OCI-LY1 (cell line): Measurements from ENCODE around the gene PPP6R1.

Experiments used
- H2AFZ ChIP-seq: fragments of 200-600 bp; sonication (generic), shearing (Covaris generic); 2 replicates; pipeline ENCODE4 v1.6.0; 2014; ENCODE audit warnings: antibody characterized with exemption, mild to moderate bottlenecking, low read length
- H3F3A ChIP-seq: fragments of 200-600 bp; sonication (generic), shearing (Covaris generic); 2 replicates; pipeline ENCODE4 v1.6.0; 2014; ENCODE audit warnings: mild to moderate bottlenecking, antibody characterized with exemption, low read length, moderate library complexity; ENCODE audit not compliant: insufficient read depth
- H3K27ac ChIP-seq: fragments of 200-600 bp; sonication (generic); 2 replicates; pipeline ENCODE4 v1.5.1; 2014; ENCODE audit warnings: low read length, mixed run types, mild to moderate bottlenecking, low read depth; ENCODE audit not compliant: poor library complexity, severe bottlenecking
- H3K27me3 ChIP-seq: fragments of 200-600 bp; sonication (generic); 2 replicates; pipeline ENCODE4 v1.6.0; 2014; ENCODE audit warnings: antibody characterized with exemption, mild to moderate bottlenecking, low read length, moderate library complexity; ENCODE audit not compliant: insufficient read depth
- H3K36me3 ChIP-seq: fragments of 200-600 bp; sonication (generic); 2 replicates; pipeline ENCODE4 v1.6.1; 2014; ENCODE audit warnings: mild to moderate bottlenecking, antibody characterized with exemption, low read length, moderate library complexity, mixed read lengths; ENCODE audit not compliant: insufficient read depth
- H3K4me1 ChIP-seq: fragments of 200-600 bp; sonication (generic); 2 replicates; pipeline ENCODE4 v1.5.1; 2014; ENCODE audit warnings: mild to moderate bottlenecking, low read length, moderate library complexity; ENCODE audit not compliant: insufficient read depth, severe bottlenecking
- H3K4me2 ChIP-seq: fragments of 200-600 bp; sonication (generic), shearing (Covaris generic); 2 replicates; pipeline ENCODE4 v1.6.1; 2014; ENCODE audit warnings: low read length
- H3K4me3 ChIP-seq: fragments of 200-600 bp; sonication (generic); 2 replicates; pipeline ENCODE4 v1.5.1; 2014; ENCODE audit warnings: low read length, low read depth, mild to moderate bottlenecking, mixed read lengths; ENCODE audit not compliant: poor library complexity, severe bottlenecking
- H3K79me2 ChIP-seq: fragments of 200-600 bp; shearing (Covaris generic); 2 replicates; pipeline ENCODE4 v1.6.1; 2016; ENCODE audit warnings: mixed run types, low read length, mixed read lengths; ENCODE audit not compliant: insufficient read depth
- H3K9ac ChIP-seq: fragments of 200-600 bp; sonication (generic), shearing (Covaris generic); 2 replicates; pipeline ENCODE4 v1.6.1; 2014; ENCODE audit warnings: mild to moderate bottlenecking, low read length, mixed read lengths
- H3K9me2 ChIP-seq: fragments of 200-600 bp; sonication (generic), shearing (Covaris generic); 2 replicates; pipeline ENCODE4 v1.6.1; 2014; ENCODE audit warnings: low read depth, mild to moderate bottlenecking, low read length, mixed read lengths
- H3K9me3 ChIP-seq: fragments of 200-600 bp; shearing (Covaris generic); 2 replicates; pipeline ENCODE4 v1.6.1; 2014; ENCODE audit warnings: low read length, mixed read lengths
- H4K20me1 ChIP-seq: fragments of 200-600 bp; sonication (generic), shearing (Covaris generic); 2 replicates; pipeline ENCODE4 v1.6.0; 2016; ENCODE audit warnings: mild to moderate bottlenecking, low read length; ENCODE audit not compliant: insufficient read depth
- EZH2 ChIP-seq: fragments of 200-600 bp; sonication (generic), shearing (Covaris generic); IDR thresholded peaks from 2 replicates; pipeline ENCODE4 v1.8.0; 2017; ENCODE audit warnings: borderline replicate concordance, mixed run types, mild to moderate bottlenecking, antibody characterized with exemption, low read length, moderate library complexity, mixed read lengths
- TF ChIP-seq, protein P1 (sequence below): fragments of 200-600 bp; sonication (generic), shearing (Covaris generic); IDR thresholded peaks from 2 replicates; pipeline ENCODE4 v1.5.1; 2017; ENCODE audit warnings: mild to moderate bottlenecking, antibody characterized with exemption, low read length, moderate library complexity, mixed read lengths

The PPP6R1 gene

DNA sequence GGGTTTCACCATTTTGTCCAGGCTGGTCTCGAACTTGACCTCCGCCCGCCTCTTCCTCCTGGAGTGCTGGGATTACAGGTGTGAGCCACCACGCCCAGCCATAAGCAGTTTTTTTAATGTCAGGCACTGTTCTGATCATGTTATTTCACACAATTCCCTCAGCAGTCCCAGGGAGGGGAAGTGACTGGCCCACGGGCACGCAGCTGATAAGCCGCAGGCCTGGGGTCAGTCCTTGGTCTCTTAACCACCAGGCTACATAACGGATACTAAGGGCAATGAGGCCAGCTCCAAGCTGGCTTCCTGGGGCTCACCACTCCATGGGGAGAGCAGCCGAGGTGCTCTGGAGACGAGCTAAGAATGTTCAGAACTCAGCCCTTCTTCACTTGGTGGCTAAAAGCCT lies 38.5 kb upstream of the PPP6R1 start:
- Histone ChIP-seq H3K27ac (no peak overlapping the region), H3K36me3 (no peaks in the 10 kb centered on the region), H3K4me1 (peaks cover 22% of the 10 kb centered on the region), H4K20me1 (no peaks in the 10 kb centered on the region), H3F3A (no peaks in the 10 kb centered on the region), H3K4me3 (no peak overlapping the region), H2AFZ (no peak overlapping the region), H3K4me2 (no peak overlapping the region), H3K9me2 (no peaks in the 10 kb centered on the region), H3K79me2 (no peaks in the 10 kb centered on the region), H3K9me3 (no peaks in the 10 kb centered on the region), H3K9ac (no peak overlapping the region), H3K27me3 (no peaks in the 10 kb centered on the region)
- TF ChIP-seq, protein P1, sequence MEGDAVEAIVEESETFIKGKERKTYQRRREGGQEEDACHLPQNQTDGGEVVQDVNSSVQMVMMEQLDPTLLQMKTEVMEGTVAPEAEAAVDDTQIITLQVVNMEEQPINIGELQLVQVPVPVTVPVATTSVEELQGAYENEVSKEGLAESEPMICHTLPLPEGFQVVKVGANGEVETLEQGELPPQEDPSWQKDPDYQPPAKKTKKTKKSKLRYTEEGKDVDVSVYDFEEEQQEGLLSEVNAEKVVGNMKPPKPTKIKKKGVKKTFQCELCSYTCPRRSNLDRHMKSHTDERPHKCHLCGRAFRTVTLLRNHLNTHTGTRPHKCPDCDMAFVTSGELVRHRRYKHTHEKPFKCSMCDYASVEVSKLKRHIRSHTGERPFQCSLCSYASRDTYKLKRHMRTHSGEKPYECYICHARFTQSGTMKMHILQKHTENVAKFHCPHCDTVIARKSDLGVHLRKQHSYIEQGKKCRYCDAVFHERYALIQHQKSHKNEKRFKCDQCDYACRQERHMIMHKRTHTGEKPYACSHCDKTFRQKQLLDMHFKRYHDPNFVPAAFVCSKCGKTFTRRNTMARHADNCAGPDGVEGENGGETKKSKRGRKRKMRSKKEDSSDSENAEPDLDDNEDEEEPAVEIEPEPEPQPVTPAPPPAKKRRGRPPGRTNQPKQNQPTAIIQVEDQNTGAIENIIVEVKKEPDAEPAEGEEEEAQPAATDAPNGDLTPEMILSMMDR = no peak
- TF ChIP-seq EZH2 = no peak

DNA sequence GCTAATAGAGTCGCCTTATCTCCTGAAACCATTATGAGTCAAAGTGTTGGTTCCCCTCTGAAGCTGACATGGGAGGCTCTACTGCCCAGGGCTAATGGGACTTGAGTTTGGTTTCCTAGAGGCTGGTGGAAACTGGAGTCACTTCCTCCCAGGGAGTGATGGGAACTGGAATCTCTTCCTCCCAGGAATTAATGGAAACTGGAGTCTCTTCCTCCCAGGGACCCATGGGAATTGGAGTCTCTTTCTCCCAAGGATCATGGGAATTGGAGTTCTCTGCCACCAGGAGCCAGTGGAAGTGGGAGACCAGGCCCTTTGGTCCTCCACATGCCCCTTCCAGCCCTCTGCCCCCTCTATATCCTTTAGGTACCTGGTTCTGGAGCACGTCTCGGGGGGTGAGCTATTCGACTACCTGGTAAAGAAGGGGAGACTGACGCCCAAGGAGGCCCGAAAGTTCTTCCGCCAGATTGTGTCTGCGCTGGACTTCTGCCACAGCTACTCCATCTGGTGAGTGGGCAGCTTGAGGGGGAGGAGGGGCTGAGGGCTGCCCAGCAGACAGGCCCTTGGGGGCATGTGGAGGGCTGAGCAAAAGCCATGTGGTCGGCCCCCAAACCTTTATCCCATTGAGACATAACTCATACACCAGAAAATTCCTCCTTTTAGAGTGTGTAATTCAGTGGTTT lies 30.4 kb upstream of the PPP6R1 start:
- TF ChIP-seq EZH2 = no peak
- TF ChIP-seq, protein P1 = no peak
- H3K4me3 ChIP-seq = no peak overlapping the region
- no peaks in the 10 kb centered on the region for H4K20me1 ChIP-seq
- no peak overlapping the region for H3K27ac ChIP-seq
- H3K9me3 ChIP-seq = no peaks in the 10 kb centered on the region
- no peaks in the 10 kb centered on the region for H3K27me3 ChIP-seq
- no peaks in the 10 kb centered on the region for H3K36me3 ChIP-seq
- no peaks in the 10 kb centered on the region for H3K9me2 ChIP-seq
- H3K4me1 ChIP-seq = peaks cover 3% of the 10 kb centered on the region
- H3F3A ChIP-seq = no peaks in the 10 kb centered on the region
- H2AFZ ChIP-seq = no peak overlapping the region
- no peak overlapping the region for H3K9ac ChIP-seq
- H3K79me2 ChIP-seq = no peaks in the 10 kb centered on the region
- H3K4me2 ChIP-seq = no peak overlapping the region

DNA sequence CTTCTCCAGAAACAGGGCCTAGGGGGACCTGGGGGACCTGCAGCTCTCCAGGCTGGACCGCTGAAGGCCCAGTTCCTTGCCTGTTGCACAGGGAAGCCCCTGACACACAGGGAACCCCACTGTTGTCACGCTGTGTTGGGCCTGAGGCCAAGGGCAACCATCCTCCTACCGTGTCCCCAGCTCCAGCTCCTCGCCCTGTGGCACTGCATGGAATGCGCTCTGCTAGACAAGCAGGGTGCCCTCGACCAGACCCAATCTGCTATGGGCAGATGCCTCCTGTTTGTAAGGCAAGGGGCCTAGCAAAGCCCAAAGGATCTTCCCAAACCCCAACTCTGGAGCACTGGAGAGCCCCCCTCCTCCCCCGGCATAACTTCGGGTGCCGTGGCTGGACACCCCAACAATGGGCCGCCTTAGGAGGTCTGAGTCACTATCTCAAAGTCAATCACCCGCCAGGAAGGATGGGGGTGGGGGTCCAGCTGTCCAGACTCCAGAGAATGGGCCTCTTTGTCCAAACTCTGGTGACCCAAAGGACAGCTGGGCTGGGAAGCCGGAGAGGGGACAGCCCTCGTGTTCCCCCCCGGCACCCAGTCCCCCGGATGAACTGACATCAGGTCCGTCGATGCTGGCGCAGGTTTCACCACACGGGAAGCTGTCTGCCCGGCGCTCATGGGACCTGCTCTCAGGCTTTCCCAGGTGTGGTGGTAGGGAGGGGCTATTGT lies 28.7 kb upstream of the PPP6R1 start:
- Histone ChIP-seq H3K4me2 (no peak overlapping the region), H3K9me2 (no peaks in the 10 kb centered on the region), H4K20me1 (no peaks in the 10 kb centered on the region), H3K79me2 (no peaks in the 10 kb centered on the region), H3K9ac (no peak overlapping the region), H3K4me1 (peaks cover 3% of the 10 kb centered on the region), H3K9me3 (no peaks in the 10 kb centered on the region), H3K27ac (no peak overlapping the region), H3F3A (no peaks in the 10 kb centered on the region), H3K36me3 (no peaks in the 10 kb centered on the region), H2AFZ (no peak overlapping the region), H3K27me3 (no peaks in the 10 kb centered on the region), H3K4me3 (no peak overlapping the region)
- TF ChIP-seq EZH2 = no peak
- TF ChIP-seq, protein P1 = no peak
